Stimulated activated naive CD8-positive, alpha-beta T cell treated with anti-CD3 and anti-CD28 coated beads, Interleukin-15, Interleukin-2, amounts not matched to agents 100 ng/mL and 50 ng/mL, for 24 hours (primary cell): ENCODE measurements around the gene USP30.
"Not testable (repeated sequence)": the region's sequence is repeated elsewhere in the genome, so short reads cannot be mapped to it uniquely, and the experiment has no call there.

Source experiments
- H3K27ac Mint-ChIP-seq: one replicate; pipeline ENCODE4 v1.8.0; 2021; ENCODE audit warnings: mild to moderate bottlenecking, mixed read lengths
- H3K27me3 Mint-ChIP-seq: one replicate; pipeline ENCODE4 v1.8.0; 2021; ENCODE audit warnings: mixed read lengths
- H3K36me3 Mint-ChIP-seq: one replicate; pipeline ENCODE4 v1.8.0; 2021; ENCODE audit warnings: low read depth, mixed read lengths
- H3K4me1 Mint-ChIP-seq: one replicate; pipeline ENCODE4 v1.8.0; 2021; ENCODE audit warnings: low read depth, mixed read lengths
- H3K4me3 Mint-ChIP-seq: one replicate; pipeline ENCODE4 v1.8.0; 2021; ENCODE audit warnings: mild to moderate bottlenecking, mixed read lengths
- H3K9me3 Mint-ChIP-seq: one replicate; pipeline ENCODE4 v1.8.0; 2021; ENCODE audit warnings: mixed read lengths

Gene USP30, protein sequence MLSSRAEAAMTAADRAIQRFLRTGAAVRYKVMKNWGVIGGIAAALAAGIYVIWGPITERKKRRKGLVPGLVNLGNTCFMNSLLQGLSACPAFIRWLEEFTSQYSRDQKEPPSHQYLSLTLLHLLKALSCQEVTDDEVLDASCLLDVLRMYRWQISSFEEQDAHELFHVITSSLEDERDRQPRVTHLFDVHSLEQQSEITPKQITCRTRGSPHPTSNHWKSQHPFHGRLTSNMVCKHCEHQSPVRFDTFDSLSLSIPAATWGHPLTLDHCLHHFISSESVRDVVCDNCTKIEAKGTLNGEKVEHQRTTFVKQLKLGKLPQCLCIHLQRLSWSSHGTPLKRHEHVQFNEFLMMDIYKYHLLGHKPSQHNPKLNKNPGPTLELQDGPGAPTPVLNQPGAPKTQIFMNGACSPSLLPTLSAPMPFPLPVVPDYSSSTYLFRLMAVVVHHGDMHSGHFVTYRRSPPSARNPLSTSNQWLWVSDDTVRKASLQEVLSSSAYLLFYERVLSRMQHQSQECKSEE

GRCh38 chr12:109052414-109053323, at the start of gene USP30:
Gene USP30 (plus strand): TSS chr12:109052576. CDS start chr12:109052679, 103 bp downstream.
- Mint-ChIP-seq H3K4me3 (peak within 1 kb of the TSS; percentile 91), H3K27ac (peak within 1 kb of the TSS; percentile 97), H3K9me3 (no peaks in the 10 kb centered on the region), H3K4me1 (peaks cover 19% of the 10 kb centered on the region), H3K36me3 (peaks cover 7% of the 10 kb centered on the region), H3K27me3 (no peaks in the 10 kb centered on the region)

- Mint-ChIP-seq H3K36me3 (no peaks in the 10 kb centered on the region), H3K9me3 (no peaks in the 10 kb centered on the region), H3K27ac (no peak overlapping the region), H3K4me3 (no peak overlapping the region), H3K4me1 (no peaks in the 10 kb centered on the region), H3K27me3 (peaks cover 8% of the 10 kb centered on the region)
Observed at GRCh38 chr12:109004017-109004416, 48.4 kb upstream of the USP30 start.

- peaks cover 19% of the 10 kb centered on the region for H3K27me3 Mint-ChIP-seq
- H3K9me3 Mint-ChIP-seq: no peaks in the 10 kb centered on the region
- no peak overlapping the region for H3K4me3 Mint-ChIP-seq
- H3K27ac Mint-ChIP-seq: no peak overlapping the region
- H3K4me1 Mint-ChIP-seq: no peaks in the 10 kb centered on the region
- H3K36me3 Mint-ChIP-seq: no peaks in the 10 kb centered on the region
Observed at GRCh38 chr12:109009766-109010165, 42.6 kb upstream of the USP30 start.

DNA sequence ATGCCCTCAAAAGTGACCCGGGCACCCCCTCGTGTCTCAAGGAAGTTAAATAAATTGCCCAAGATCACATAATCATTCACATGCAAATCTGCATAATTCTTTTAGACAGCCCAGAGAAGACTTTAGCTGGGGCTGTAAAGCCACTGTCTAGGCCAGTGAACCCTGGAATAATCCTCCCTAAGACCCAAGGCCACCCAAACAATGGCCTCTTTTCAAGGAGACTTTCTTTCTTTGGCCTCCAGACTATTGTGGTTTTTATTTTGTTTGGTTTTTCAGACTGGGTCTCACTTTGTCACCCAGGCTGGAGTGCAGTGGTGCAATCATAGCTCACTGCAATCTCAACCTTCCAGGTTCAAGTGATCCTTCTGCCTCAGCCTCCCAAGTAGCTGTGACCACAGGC, 42.1 kb upstream of the USP30 start:
- Mint-ChIP-seq H3K9me3 (no peaks in the 10 kb centered on the region), H3K4me1 (no peaks in the 10 kb centered on the region), H3K36me3 (no peaks in the 10 kb centered on the region), H3K27me3 (peaks cover 23% of the 10 kb centered on the region), H3K27ac (no peak overlapping the region), H3K4me3 (no peak overlapping the region)

DNA sequence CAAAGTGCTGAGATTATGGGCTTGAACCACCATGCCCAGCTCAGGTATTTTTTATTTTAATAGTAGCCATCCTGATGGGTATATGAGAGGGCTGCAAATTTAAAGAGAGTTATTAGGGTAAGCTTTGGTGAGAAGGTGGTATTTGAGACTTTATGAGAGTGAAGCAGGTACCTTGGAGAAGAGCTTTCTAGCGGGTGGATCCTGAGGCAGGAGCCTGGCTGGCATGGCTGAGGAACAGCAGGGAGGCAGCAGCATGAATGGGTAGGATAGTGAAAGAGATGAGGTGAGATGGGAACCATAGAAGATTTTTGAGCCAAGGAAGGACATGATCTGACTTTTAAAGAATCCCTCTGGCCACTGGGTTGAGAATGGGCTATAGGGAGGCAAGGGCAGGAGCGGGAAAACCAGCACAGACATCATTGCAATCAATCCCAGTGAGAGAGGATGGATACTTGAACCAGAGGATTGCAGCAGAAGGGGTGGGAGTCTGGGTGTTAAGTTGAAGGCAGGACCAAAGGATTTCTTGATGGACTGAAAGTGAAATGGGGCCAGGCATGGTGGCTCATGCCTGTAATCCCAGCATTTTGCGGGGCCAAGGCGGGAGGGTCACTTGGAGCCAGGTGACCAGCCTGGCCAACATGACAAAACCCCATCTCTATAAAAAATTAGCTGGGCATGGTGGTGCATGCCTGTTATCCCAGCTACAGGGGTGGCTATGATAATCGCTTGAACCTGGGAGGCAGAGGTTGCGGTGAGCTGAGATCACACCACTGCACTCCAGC, 37.2 kb upstream of the USP30 start:
- Mint-ChIP-seq H3K4me1 (no peaks in the 10 kb centered on the region), H3K27me3 (peaks cover 32% of the 10 kb centered on the region), H3K9me3 (no peaks in the 10 kb centered on the region), H3K4me3 (no peak overlapping the region), H3K27ac (no peak overlapping the region), H3K36me3 (no peaks in the 10 kb centered on the region)

DNA sequence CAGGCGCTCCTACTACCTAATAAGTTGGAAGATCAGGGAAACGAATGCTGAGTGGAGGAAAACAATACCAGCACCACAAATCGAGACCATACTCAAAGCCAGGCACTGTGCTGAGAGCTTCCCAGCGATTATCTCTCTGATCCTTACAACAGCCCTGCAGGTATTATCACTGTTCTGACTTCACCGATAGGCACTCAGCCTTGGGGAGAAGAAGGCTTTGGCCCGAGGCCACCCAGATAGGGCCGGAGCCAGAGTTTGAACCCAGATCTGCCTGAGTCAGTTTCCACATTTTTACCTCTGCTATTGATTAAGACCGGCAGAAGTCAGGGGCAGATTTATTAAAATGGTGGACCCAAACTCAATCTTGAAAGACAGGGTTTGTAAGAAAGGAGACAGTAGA, 36.4 kb upstream of the USP30 start:
- Mint-ChIP-seq H3K9me3 (no peaks in the 10 kb centered on the region), H3K4me1 (no peaks in the 10 kb centered on the region), H3K4me3 (no peak overlapping the region), H3K36me3 (no peaks in the 10 kb centered on the region), H3K27me3 (peaks cover 41% of the 10 kb centered on the region), H3K27ac (no peak overlapping the region)

DNA sequence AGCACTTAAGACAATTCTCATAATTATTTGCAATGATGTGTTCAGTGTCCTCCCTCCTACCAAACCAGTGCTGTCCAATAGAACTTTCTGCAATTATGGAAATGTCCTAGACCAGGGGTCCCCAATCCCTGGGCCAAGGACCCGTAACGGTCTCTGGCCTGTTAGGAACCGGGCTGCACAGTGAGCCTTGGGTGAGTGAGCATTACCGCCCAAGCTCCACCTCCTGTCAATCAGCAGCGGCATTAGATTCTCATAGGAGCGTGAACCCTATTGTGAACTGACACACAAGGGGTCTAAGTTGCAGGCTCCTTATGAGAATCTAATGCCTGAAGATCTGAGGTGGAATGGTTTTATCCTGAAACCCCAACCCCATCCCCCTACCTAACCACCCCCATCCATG, 35.4 kb upstream of the USP30 start:
- peaks cover 41% of the 10 kb centered on the region for H3K27me3 Mint-ChIP-seq
- H3K9me3 Mint-ChIP-seq: no peaks in the 10 kb centered on the region

DNA sequence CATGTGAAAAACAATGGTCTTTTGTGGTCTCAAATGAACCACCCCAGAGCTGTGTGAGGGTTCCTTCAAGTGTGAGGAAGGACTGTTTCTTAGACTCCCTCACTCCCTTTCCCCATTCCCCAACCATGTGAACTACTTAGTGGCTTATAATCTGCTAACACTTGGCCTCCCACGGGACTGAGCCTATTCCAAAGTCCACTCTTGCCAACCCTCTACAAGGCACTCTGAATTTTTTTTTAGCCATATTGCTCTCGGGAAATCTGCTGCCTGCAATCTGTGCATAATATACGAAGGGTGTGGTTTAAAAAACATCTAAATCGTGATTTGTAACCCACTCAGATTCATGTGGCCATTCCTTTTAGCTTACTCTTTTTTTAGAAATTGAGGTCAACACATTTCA, 34.1 kb upstream of the USP30 start:
- Mint-ChIP-seq H3K27ac (no peak overlapping the region), H3K36me3 (no peaks in the 10 kb centered on the region), H3K9me3 (no peaks in the 10 kb centered on the region), H3K4me1 (no peaks in the 10 kb centered on the region), H3K4me3 (no peak overlapping the region), H3K27me3 (peaks cover 47% of the 10 kb centered on the region)

More for the DNA sequence above, 35.4 kb upstream of the USP30 start:
- H3K4me1 Mint-ChIP-seq: no peaks in the 10 kb centered on the region
- H3K36me3 Mint-ChIP-seq: no peaks in the 10 kb centered on the region
- H3K27ac Mint-ChIP-seq: no peak overlapping the region
- no peak overlapping the region for H3K4me3 Mint-ChIP-seq

DNA sequence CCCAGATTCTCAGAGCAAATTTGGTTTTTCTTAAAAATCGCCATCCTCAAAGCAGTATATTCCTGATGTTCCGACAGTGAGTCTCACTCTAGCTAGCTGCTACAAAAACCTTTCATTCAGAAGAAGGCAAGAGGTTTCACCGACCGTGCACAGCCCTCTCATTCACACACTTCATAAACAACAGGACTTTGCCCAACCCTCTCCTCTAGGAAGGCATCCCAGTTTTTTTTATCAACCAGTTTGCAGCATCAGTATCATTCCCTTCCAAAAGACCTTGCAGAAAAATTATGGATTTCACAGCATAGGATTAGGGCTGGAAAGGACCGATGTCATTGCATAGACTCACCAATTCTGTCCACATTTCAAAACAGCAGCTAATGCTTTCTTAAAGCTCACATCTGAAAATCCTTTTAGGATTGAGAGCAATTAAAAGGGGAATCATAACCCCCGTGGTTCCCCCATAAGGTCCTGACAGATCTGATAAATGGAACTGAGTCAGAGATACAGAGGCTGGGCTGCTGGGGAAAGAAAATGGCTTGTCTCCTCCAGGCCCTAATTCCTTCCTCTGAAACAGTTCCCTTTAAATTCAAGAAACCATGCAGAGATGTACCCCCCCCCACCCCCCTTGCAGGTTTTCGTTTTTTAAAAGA, 32.1 kb upstream of the USP30 start:
- Mint-ChIP-seq H3K4me3 (no peak overlapping the region), H3K27me3 (peaks cover 38% of the 10 kb centered on the region), H3K4me1 (no peaks in the 10 kb centered on the region), H3K9me3 (no peaks in the 10 kb centered on the region), H3K36me3 (no peaks in the 10 kb centered on the region), H3K27ac (no peak overlapping the region)

DNA sequence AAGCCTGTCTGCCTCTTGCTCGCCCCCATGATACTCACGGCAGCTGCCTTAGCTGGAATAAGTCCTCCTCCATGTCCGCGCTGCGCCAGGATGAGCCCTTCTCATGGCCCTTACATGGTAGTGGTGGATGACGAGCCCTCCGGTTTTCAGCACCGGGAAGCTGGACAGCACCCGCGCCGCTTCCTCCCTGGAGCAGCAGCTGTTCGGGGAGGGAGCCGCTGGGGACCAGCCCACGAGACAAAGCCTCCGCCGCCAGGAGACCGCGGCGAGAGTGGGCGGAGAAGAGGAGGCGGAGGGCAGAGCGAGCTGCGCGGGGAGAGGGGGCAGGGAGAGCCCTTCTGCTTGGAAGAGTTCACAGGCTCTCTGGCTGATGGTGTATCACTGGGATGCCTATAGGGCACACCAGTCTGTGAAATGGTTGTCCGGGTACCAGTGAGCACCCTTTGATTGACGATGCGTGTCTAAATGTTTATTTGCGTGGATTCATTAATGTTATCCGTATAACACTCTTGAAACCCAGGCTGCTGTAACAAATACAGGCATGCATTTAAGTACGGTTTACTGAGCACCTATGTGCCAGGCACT, 31.5 kb upstream of the USP30 start, which contains the start of gene SVOP:
SVOP (minus strand) TSS at position 273 of the 585 bp plus-strand sequence; CDS start at position 73, 200 bp downstream.
- Mint-ChIP-seq H3K27ac (no peak within 1 kb of the TSS), H3K36me3 (no peaks in the 10 kb centered on the region), H3K27me3 (peaks cover 38% of the 10 kb centered on the region), H3K4me1 (no peaks in the 10 kb centered on the region), H3K4me3 (no peak within 1 kb of the TSS), H3K9me3 (no peaks in the 10 kb centered on the region)

- H3K27ac Mint-ChIP-seq: no peak overlapping the region
- H3K4me1 Mint-ChIP-seq: no peaks in the 10 kb centered on the region
- H3K4me3 Mint-ChIP-seq: no peak overlapping the region
- no peaks in the 10 kb centered on the region for H3K9me3 Mint-ChIP-seq
- no peaks in the 10 kb centered on the region for H3K36me3 Mint-ChIP-seq
- peaks cover 21% of the 10 kb centered on the region for H3K27me3 Mint-ChIP-seq
Observed at GRCh38 chr12:109027767-109028166, 24.6 kb upstream of the USP30 start.

GRCh38 chr12:109028624-109029023, 23.8 kb upstream of the USP30 start:
- not testable (repeated sequence) for H3K4me1 Mint-ChIP-seq, H3K36me3 Mint-ChIP-seq, H3K9me3 Mint-ChIP-seq, H3K27ac Mint-ChIP-seq, H3K4me3 Mint-ChIP-seq
- peaks cover 25% of the 10 kb centered on the region for H3K27me3 Mint-ChIP-seq

- H3K4me1 Mint-ChIP-seq: no peaks in the 10 kb centered on the region
- no peak overlapping the region for H3K27ac Mint-ChIP-seq
- H3K4me3 Mint-ChIP-seq: no peak overlapping the region
- peaks cover 27% of the 10 kb centered on the region for H3K27me3 Mint-ChIP-seq
- no peaks in the 10 kb centered on the region for H3K36me3 Mint-ChIP-seq
- H3K9me3 Mint-ChIP-seq: no peaks in the 10 kb centered on the region
Observed at GRCh38 chr12:109029411-109029810, 23.0 kb upstream of the USP30 start.
